DMS53 treated with DMSO at 0.1 percent for 48 hours (cell line): ENCODE data around the gene TEX11.

Source experiments
- DNase-seq: peaks from one replicate; lab custom pipeline; 2025; ENCODE audit not compliant: unreplicated experiment; lab: John Stamatoyannopoulos, UW

TEX11 gene

DNA sequence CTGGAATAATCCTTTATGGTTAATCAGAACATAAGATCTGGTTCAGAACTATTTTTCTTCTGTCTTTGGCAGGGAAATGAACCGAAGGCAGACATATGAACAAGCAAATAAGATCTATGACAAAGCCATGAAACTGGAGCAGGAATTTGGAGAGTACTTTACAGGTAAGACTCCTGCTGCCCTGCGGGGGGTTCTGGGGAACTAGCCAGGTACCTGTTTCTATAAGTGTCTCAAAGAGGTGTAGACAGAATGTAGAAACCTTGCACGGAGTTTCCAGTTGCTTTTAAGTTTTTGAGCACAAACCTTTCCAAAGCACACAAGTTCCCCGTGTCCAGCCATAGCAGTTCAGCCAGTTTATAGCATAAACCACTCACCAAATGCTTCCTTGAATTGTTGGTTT, 407.7 kb downstream of the TEX11 start:
- no peak for DNase-seq

DNA sequence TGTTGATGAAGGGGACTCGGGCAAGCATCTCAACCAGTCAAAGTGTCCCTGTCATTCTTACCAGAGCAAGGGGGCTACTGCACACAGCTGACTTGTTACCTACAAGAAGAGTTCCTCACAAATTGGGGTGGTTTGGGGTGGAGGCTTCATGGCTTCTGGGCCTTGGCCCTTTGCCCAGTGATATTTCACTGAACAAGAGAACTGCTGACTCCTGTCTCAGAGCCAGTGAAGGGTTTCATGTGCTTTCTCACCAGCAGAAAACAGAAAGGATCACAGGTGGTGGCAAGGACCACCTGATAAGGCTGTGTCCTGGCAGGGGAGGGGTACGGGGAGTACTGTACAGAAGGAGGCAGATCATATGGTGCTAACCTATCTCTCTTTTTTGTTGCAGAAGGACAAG, 410.4 kb downstream of the TEX11 start:
- DNase-seq, result no peak

DNA sequence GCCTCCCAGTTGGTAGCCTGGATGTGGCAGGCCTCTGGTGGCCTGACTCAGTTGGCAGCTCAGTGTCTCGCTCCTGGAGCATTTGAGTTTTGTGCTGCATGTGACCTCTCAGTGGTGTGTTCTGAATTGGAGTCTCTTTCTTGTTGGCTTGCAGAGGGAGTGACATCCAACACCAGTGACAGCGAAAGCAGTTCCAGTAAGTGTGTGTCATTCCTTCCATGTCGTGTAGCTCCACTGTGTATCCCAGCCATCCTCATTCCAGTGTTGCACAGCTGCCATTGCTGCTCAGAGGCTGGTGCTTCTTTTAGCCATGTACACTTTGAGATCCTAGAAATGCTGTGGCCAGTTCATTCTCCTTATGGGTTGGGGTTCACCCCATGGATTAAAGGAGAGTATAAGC, 411.5 kb downstream of the TEX11 start:
- DNase-seq, result no peak

DNA sequence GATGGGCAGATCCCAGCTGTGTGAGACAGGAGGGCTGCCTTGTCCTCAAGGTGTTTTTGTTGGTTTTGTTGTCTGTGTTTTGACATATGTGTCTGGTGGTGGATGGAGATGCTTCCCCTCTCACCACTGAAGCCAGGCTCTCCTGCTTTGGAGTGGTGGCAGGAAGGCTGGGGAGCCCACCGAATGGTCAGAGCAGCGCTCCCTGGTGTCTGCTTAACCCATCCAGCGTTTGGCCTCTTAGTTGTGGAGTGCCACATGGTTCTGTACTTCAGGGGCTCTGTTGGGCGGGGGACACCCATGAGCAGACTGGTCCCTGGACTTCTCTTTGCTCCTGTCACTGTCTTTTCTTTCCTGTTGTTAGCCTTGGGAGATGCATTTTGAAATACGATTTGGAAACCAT, 412.0 kb downstream of the TEX11 start:
- no peak for DNase-seq

DNA sequence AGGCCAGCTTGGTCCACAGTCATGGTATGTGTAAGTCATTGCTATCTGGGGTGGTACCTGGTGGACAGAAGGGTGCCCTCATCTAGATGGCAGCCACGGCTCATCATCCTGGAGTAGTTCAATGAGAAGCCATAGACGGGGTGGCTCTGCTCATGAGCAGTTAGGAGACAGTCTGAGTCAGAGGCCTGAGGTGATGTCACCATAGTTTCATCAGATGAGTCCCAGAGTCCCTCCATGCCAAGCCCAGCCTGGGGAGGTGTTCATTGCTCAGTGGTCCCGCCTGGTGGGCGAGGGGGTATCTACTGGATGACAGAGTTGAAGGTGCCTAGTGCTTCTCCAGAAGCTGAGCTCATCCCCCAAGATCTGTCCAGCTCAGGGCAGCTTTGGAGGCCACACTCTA, 414.1 kb downstream of the TEX11 start:
- no peak for DNase-seq

GRCh38 chrX:70488856-70489255, 419.7 kb downstream of the TEX11 start:
- DNase-seq, result no peak

GRCh38 chrX:70485466-70485865, 423.0 kb downstream of the TEX11 start:
- peak; percentile 72 for DNase-seq

DNA sequence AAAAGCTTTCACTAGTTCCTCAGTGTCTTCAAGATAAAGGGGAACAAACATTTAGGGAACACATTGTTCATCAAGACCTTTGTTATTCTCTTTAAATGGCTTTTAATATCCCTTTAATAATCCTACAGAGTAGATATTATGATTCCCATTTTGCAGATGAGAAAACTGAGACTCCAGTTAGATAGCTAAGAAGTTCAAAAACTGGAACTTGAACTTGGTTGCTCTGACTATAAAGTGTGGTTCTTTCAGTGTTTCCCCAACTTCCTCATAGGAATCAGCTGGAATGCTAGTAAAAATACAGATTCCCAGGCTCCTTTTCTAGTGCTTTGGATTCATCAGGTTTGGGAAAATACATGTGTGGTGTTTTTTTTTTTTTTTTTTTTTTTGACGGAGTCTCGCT, 426.2 kb downstream of the TEX11 start:
- no peak for DNase-seq

- no peak for DNase-seq
These were observed 426.8 kb downstream of the TEX11 start for GRCh38 chrX:70481471-70482270.

GRCh38 chrX:70480660-70481018, 427.9 kb downstream of the TEX11 start:
- no peak for DNase-seq

DNA sequence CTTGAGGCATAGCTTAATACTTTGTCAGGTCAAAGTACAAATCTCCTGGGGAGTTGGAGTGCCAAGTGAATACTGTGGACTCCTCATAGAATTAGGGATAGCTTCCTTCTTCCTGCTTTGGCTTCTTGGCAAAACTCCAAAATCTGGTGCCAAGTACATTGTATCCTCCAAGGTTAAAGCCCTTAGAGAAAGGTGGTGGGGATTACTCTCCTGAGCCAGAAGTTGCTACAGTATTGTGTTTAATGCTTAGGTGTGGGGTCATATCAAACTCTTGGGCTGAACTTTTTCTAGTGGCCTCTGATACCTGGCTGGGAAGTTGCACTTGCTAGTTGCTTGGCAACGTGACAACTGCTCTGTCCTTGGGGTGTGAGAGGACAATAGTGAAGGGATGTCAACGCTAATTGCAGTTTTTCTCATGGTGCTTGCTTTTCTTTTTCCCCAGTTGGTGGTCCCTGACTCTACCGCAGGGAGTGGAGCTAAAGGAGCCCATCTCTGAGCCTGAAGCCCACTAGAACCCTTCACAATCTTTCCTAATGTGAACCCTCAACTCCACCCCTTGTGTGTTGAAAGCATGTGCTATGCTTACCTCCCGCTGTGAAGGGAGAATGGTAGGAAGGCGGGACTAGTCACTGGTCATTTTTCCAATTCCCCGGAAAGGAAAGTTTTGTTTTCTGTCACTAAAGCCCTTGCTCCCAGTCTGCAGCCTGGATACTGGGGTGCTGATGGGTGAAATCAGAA, 428.4 kb downstream of the TEX11 start:
- DNase-seq, result no peak

GRCh38 chrX:70479247-70479921, 429.1 kb downstream of the TEX11 start:
- DNase-seq, result no peak
